Measurements from ENCODE around the gene C1orf116. TPM values are rescaled to one million over a fixed set of nuclear protein-coding genes. Genes with fewer than 3 reads are reported as not detected.
A peak's percentile ranks its signal among the peaks of the same experiment; 100 is the strongest.

Gene C1orf116
- total RNA-seq, 1 donor from 2014 or later, result 0.08 TPM

DNA sequence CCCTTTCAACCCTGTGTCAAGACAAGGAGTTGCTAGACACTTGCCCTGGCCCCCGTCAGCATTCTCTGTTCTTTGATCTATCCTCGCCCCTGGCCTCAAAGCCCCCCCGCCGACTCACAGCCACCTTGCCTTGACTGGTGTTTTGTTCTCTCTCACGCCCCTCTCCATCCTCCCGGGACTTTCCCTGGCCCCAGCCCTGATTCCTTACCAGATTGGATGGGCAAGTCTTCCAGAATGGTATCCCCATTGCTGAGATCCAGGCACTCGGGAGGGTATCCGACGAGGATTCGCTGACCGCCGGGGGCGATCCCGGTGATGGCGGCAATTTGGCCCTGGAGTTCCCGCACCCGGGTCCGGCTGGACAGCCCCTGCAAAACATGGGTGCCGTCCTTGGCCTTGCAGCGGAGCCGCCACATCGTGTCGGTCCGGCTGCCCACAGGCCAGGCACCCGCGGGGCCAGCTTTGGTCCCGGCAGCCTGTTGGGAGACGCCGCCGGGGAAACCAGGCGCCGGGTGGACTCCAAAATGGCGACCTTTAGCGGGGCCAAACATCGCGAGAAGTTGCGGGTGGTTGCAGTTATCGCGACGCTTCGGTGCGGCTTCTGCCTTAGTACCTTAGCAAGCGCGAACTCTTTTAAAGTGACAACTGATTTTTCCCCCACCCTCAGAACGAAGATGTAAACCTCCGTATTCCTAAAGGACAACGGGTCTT, 18.1 kb upstream of the C1orf116 start:
- peak; percentile 90 for DNase-seq (ENCODE audit: low spot score)
- H3K4me3 Mint-ChIP-seq (ENCODE audit: unreplicated experiment), result peak overlapping the region; percentile 100

DNA sequence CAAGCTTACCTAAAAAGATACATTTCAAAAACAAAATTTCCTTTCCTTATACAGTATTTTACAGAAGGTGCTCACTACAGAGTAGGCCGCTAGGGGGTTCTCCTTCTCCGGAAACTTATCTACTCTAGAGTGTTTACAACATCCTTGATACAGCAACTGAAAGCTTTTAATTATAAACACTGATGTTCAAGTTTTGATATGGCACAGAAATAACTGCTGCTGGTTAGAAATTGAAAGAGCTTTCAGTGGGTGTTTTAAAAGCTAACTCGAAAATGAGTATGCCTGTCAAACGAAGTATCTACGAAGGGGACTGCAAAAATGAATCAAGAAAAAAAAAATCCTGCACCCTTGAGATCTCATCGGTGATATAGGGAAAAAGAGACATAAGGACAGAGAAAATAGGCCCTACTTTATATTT, 17.4 kb upstream of the C1orf116 start:
- Mint-ChIP-seq H3K9me3 (ENCODE audit: unreplicated experiment) (no peaks in the 10 kb centered on the region), H3K36me3 (ENCODE audit: low read depth, unreplicated experiment) (peaks cover 3% of the 10 kb centered on the region), H3K27ac (ENCODE audit: unreplicated experiment) (peak overlapping the region; percentile 96), H3K27me3 (ENCODE audit: unreplicated experiment) (peaks cover 8% of the 10 kb centered on the region), H3K4me3 (ENCODE audit: unreplicated experiment) (peak overlapping the region; percentile 100), H3K4me1 (ENCODE audit: unreplicated experiment) (peaks cover 22% of the 10 kb centered on the region)
- TF ChIP-seq, protein P1, sequence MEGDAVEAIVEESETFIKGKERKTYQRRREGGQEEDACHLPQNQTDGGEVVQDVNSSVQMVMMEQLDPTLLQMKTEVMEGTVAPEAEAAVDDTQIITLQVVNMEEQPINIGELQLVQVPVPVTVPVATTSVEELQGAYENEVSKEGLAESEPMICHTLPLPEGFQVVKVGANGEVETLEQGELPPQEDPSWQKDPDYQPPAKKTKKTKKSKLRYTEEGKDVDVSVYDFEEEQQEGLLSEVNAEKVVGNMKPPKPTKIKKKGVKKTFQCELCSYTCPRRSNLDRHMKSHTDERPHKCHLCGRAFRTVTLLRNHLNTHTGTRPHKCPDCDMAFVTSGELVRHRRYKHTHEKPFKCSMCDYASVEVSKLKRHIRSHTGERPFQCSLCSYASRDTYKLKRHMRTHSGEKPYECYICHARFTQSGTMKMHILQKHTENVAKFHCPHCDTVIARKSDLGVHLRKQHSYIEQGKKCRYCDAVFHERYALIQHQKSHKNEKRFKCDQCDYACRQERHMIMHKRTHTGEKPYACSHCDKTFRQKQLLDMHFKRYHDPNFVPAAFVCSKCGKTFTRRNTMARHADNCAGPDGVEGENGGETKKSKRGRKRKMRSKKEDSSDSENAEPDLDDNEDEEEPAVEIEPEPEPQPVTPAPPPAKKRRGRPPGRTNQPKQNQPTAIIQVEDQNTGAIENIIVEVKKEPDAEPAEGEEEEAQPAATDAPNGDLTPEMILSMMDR (IDR thresholded peaks at IDR 0.05; ENCODE audit: unreplicated experiment), result peak; percentile 80
- no peak for DNase-seq (ENCODE audit: low spot score)

More for the DNA sequence above, 18.1 kb upstream of the C1orf116 start:
- TF ChIP-seq, protein P1 (IDR thresholded peaks at IDR 0.05; ENCODE audit: unreplicated experiment), result no peak
- Mint-ChIP-seq H3K9me3 (ENCODE audit: unreplicated experiment) (no peaks in the 10 kb centered on the region), H3K27ac (ENCODE audit: unreplicated experiment) (peak overlapping the region; percentile 96), H3K4me1 (ENCODE audit: unreplicated experiment) (peaks cover 22% of the 10 kb centered on the region), H3K36me3 (ENCODE audit: low read depth, unreplicated experiment) (peaks cover 3% of the 10 kb centered on the region), H3K27me3 (ENCODE audit: unreplicated experiment) (peaks cover 8% of the 10 kb centered on the region)

DNA sequence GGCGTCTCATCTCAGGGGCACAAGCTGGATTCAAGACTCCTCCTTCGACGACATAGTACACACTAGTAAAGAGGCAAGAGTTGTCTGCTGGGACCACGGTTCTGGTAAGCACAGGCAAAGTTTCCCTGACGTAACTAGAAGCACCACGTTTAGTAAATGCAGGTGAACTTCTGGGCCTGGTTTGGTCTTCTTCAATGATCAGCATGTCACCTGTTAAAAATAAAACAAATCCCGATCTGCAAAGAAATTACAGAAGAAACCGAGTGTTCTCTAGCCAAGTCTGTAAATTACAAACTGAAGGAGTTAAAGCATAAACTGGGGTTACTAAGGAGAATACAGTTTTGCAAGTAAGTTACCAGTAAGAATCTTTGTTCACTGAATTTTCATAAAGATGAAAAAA, 17.0 kb upstream of the C1orf116 start:
- Mint-ChIP-seq H3K4me1 (ENCODE audit: unreplicated experiment) (peaks cover 22% of the 10 kb centered on the region), H3K27me3 (ENCODE audit: unreplicated experiment) (peaks cover 8% of the 10 kb centered on the region), H3K36me3 (ENCODE audit: low read depth, unreplicated experiment) (peaks cover 3% of the 10 kb centered on the region), H3K9me3 (ENCODE audit: unreplicated experiment) (no peaks in the 10 kb centered on the region), H3K27ac (ENCODE audit: unreplicated experiment) (no peak overlapping the region), H3K4me3 (ENCODE audit: unreplicated experiment) (peak overlapping the region; percentile 100)
- DNase-seq (ENCODE audit: low spot score), result no peak
- TF ChIP-seq, protein P1 (IDR thresholded peaks at IDR 0.05; ENCODE audit: unreplicated experiment), result no peak

DNA sequence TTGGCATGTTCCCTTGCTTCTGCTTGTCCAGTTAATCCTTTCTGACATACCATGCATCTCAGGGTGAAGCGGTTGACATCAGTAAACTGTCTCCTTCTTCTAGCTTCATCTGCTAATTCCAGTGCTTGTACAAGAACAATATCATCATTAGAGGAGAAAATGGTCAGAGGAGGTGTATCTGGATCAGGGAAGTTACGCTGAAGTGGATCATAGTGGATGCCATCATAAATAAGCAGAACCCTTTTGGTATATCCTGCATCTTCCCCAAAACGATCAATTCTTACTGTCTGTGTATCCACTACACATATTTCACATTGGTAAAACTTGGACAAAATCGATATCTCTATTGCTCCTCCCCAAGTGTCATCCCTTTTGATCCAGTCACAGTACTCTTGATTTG, 16.5 kb upstream of the C1orf116 start:
- H3K36me3 Mint-ChIP-seq (ENCODE audit: low read depth, unreplicated experiment), result peaks cover 3% of the 10 kb centered on the region
- TF ChIP-seq, protein P1 (IDR thresholded peaks at IDR 0.05; ENCODE audit: unreplicated experiment), result no peak
- no peaks in the 10 kb centered on the region for H3K9me3 Mint-ChIP-seq (ENCODE audit: unreplicated experiment)
- no peak for DNase-seq (ENCODE audit: low spot score)
- H3K27ac Mint-ChIP-seq (ENCODE audit: unreplicated experiment), result no peak overlapping the region
- H3K4me1 Mint-ChIP-seq (ENCODE audit: unreplicated experiment), result peaks cover 22% of the 10 kb centered on the region
- no peak overlapping the region for H3K4me3 Mint-ChIP-seq (ENCODE audit: unreplicated experiment)
- peaks cover 8% of the 10 kb centered on the region for H3K27me3 Mint-ChIP-seq (ENCODE audit: unreplicated experiment)

DNA sequence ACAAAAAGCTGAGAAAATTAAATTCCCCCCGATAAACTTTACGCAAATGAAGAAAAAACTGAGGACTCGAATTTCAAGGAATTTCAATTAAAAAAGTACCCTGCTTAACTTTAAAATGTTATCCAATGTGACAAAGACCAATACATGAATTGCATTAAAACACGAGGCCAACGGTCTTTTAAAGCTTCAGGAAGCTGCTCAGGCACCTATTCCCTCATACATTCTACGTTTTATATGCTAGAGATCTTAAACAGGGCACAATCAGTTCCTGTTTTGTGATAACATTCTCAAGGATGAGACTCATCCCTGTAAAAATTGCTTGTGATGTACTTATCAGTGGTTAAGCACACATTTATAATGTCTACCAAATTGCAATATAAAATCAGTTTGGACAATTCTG, 15.5 kb upstream of the C1orf116 start:
- H3K4me3 Mint-ChIP-seq (ENCODE audit: unreplicated experiment), result no peak overlapping the region
- H3K4me1 Mint-ChIP-seq (ENCODE audit: unreplicated experiment), result peaks cover 21% of the 10 kb centered on the region
- TF ChIP-seq, protein P1 (IDR thresholded peaks at IDR 0.05; ENCODE audit: unreplicated experiment), result no peak

More for the DNA sequence above, 15.5 kb upstream of the C1orf116 start:
- no peak for DNase-seq (ENCODE audit: low spot score)
- H3K27ac Mint-ChIP-seq (ENCODE audit: unreplicated experiment), result no peak overlapping the region
- peaks cover 3% of the 10 kb centered on the region for H3K36me3 Mint-ChIP-seq (ENCODE audit: low read depth, unreplicated experiment)
- no peaks in the 10 kb centered on the region for H3K9me3 Mint-ChIP-seq (ENCODE audit: unreplicated experiment)
- peaks cover 6% of the 10 kb centered on the region for H3K27me3 Mint-ChIP-seq (ENCODE audit: unreplicated experiment)
